OCI-LY7 (cell line): Measurements from ENCODE around the gene IMMT. TPM values are rescaled to one million over a fixed set of nuclear protein-coding genes. Genes with fewer than 3 reads are reported as not detected.

Experiments
- BruUV-seq: library from RNA; stranded (reverse); fragments of 400-500 nt; replicated peaks from 2 replicates; lab custom pipeline; 2021; lab: Mats Ljungman, UMichigan
- CTCF ChIA-PET: fragments of 300-600 bp; sonication (Branson Sonifier 250); formaldehyde crosslinking; loops from one replicate; lab custom pipeline; 2022; ENCODE audit warnings: antibody characterized with exemption; ENCODE audit not compliant: unreplicated experiment; lab: Charles Lee
- POLR2A ChIA-PET: fragments of 300-600 bp; sonication (Branson Sonifier 250); formaldehyde crosslinking; loops from one replicate; lab custom pipeline; 2022; ENCODE audit warnings: antibody characterized with exemption; lab: Charles Lee
- DNase-seq: peaks from one replicate; pipeline ENCODE4 v3.0.0-alpha.2; 2015; ENCODE audit warnings: low spot score
- H2AFZ ChIP-seq: fragments of 200-600 bp; sonication (generic), shearing (Covaris generic); 2 replicates; pipeline ENCODE4 v1.6.1; 2014; ENCODE audit warnings: mild to moderate bottlenecking, antibody characterized with exemption, low read length, moderate library complexity
- H3K27ac ChIP-seq: fragments of 200-600 bp; sonication (generic); 2 replicates; pipeline ENCODE4 v1.5.1; 2014; ENCODE audit warnings: mixed run types, low read depth, mild to moderate bottlenecking, moderate library complexity, low read length, inconsistent platforms; ENCODE audit not compliant: poor library complexity, severe bottlenecking
- H3K36me3 ChIP-seq: fragments of 200-600 bp; sonication (generic); 2 replicates; pipeline ENCODE4 v1.6.1; 2014; ENCODE audit warnings: mild to moderate bottlenecking, antibody characterized with exemption, low read length, moderate library complexity, mixed read lengths; ENCODE audit not compliant: insufficient read depth
- H3K4me1 ChIP-seq: fragments of 200-600 bp; sonication (generic); 2 replicates; pipeline ENCODE4 v1.5.1; 2014; ENCODE audit warnings: mild to moderate bottlenecking, low read length; ENCODE audit not compliant: insufficient read depth, poor library complexity, severe bottlenecking
- H3K4me2 ChIP-seq: fragments of 200-600 bp; sonication (generic); 2 replicates; pipeline ENCODE4 v1.6.1; 2014; ENCODE audit warnings: mild to moderate bottlenecking, low read length
- H3K4me3 ChIP-seq: fragments of 200-600 bp; sonication (generic); 2 replicates; pipeline ENCODE4 v1.5.1; 2014; ENCODE audit warnings: mild to moderate bottlenecking, low read depth, low read length; ENCODE audit not compliant: poor library complexity, severe bottlenecking
- H3K79me2 ChIP-seq: fragments of 200-600 bp; sonication (generic); 2 replicates; pipeline ENCODE4 v1.6.1; 2016; ENCODE audit warnings: low read depth, mild to moderate bottlenecking, low read length, moderate library complexity, mixed read lengths; ENCODE audit not compliant: insufficient read depth
- H3K9me2 ChIP-seq: fragments of 200-600 bp; sonication (generic); 2 replicates; pipeline ENCODE4 v1.6.1; 2016; ENCODE audit warnings: mild to moderate bottlenecking, low read length, mixed read lengths; ENCODE audit not compliant: insufficient read depth
- H3K9me3 ChIP-seq: fragments of 200-600 bp; sonication (generic); 2 replicates; pipeline ENCODE4 v1.6.1; 2014; ENCODE audit warnings: mild to moderate bottlenecking, mixed run types, low read length, mixed read lengths
- H4K20me1 ChIP-seq: fragments of 200-600 bp; sonication (generic); 2 replicates; pipeline ENCODE4 v1.6.1; 2014; ENCODE audit warnings: mild to moderate bottlenecking, antibody characterized with exemption, low read length, moderate library complexity, mixed read lengths; ENCODE audit not compliant: insufficient read depth
- EZH2phosphoT487 ChIP-seq: fragments of 200-600 bp; sonication (generic); IDR thresholded peaks from 2 replicates; pipeline ENCODE4 v1.6.1; 2018; ENCODE audit warnings: low read depth, borderline replicate concordance, mild to moderate bottlenecking, mixed run types, antibody characterized with exemption, low read length, moderate library complexity, mixed read lengths
- intact Hi-C: fragments of 100-400 bp; cut with micrococcal nuclease; formaldehyde crosslinking; loops from one replicate; pipeline ENCODE4 v1.10.0; 2022; ENCODE audit not compliant: unreplicated experiment
- total RNA-seq, 2 experiments: library from RNA; depleted of rRNA in 1 of 2; stranded (reverse); fragments of >200 nt in 1 of 2; shearing (Covaris generic) in 1 of 2; gene quantifications; 2 replicates each; pipeline ENCODE4 v1.2.3, GENCODE V29; 2014 to 2022
- TF ChIP-seq, protein P1 (sequence below): fragments of 200-600 bp; sonication (generic); conservative IDR thresholded peaks from 2 replicates; pipeline ENCODE4 v1.5.1; 2014; ENCODE audit warnings: mild to moderate bottlenecking, antibody characterized with exemption, low read length, moderate library complexity, mixed read lengths

Gene IMMT
- total RNA-seq, 2 experiments from 2014 or later: 77.3 to 128 TPM

DNA sequence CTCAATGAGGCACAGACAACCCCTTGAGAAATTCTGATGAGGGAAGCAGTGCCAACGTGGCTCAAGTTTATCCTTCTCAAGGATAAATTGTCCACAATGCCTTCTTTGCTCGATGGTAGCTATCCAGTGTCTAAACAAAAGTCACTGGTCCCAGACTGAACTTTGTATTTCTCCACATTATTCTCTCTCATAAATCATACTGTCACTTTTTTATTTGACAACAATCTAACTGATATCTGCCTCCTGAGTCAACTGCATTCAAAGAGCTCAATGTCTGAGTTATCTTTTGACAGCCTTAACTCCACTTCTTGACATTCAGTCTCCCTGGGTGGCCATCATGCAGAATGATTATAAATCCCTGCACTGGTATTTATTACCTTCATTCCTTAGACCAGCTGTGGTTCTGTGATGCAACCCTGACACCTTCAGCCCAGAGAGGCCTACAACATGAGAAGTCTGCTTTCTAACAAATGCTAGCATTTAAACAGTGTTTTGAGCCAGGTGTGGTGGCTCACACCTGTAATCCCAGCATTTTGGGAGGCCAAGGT is 38.2 kb downstream of the IMMT start:
- Histone ChIP-seq H3K4me2 (no peak overlapping the region), H4K20me1 (0 out of 2 replicates have a peak, but pooled peaks cover 3% of the 10 kb centered on the region), H3K4me3 (no peak overlapping the region), H3K4me1 (no peaks in the 10 kb centered on the region), H3K79me2 (no peaks in the 10 kb centered on the region), H3K9me2 (no peaks in the 10 kb centered on the region), H3K36me3 (peaks cover 91% of the 10 kb centered on the region), H3K9me3 (no peaks in the 10 kb centered on the region), H3K27ac (no peak overlapping the region), H2AFZ (no peak overlapping the region)
- no peak for TF ChIP-seq EZH2phosphoT487
- TF ChIP-seq, protein P1, sequence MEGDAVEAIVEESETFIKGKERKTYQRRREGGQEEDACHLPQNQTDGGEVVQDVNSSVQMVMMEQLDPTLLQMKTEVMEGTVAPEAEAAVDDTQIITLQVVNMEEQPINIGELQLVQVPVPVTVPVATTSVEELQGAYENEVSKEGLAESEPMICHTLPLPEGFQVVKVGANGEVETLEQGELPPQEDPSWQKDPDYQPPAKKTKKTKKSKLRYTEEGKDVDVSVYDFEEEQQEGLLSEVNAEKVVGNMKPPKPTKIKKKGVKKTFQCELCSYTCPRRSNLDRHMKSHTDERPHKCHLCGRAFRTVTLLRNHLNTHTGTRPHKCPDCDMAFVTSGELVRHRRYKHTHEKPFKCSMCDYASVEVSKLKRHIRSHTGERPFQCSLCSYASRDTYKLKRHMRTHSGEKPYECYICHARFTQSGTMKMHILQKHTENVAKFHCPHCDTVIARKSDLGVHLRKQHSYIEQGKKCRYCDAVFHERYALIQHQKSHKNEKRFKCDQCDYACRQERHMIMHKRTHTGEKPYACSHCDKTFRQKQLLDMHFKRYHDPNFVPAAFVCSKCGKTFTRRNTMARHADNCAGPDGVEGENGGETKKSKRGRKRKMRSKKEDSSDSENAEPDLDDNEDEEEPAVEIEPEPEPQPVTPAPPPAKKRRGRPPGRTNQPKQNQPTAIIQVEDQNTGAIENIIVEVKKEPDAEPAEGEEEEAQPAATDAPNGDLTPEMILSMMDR: no peak
- no peak for DNase-seq
- intact Hi-C loops: loop anchor here (5.0 kb wide), 1 partner anchor 35 kb away; no protein-coding TSS in a partner anchor
- no TSS peak for BruUV-seq
- CTCF ChIA-PET: no interaction called here
- POLR2A ChIA-PET: interaction anchor here (0.6 to 1.4 kb wide), 7 partner anchors 10 to 387 kb away, joined by 3 to 6 read pairs (median 3); partner anchors contain the start of gene IMMT

DNA sequence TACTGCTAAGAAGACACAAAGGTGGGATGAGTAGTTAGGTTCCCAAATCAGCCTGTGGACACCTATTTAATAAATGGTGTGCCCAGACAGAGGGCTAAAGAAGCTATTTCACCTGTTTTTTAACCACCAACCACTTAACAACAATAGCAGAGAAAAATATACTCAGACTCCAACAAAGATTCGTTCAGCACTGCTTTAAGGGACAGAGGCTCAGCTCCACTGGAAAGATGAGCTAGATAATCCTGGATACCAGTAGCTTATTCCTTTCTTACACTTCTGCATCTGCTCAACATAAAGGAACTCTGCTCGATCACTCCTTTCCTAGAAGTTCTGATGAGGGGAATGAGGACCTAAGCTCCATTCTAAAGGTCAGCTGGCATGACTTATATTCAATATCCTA is 44.8 kb downstream of the IMMT start:
- Histone ChIP-seq H3K9me3 (no peaks in the 10 kb centered on the region), H3K4me2 (no peak overlapping the region), H4K20me1 (0 out of 2 replicates have a peak, but pooled peaks cover 3% of the 10 kb centered on the region), H3K79me2 (no peaks in the 10 kb centered on the region), H3K27ac (no peak overlapping the region), H3K9me2 (no peaks in the 10 kb centered on the region), H3K4me1 (no peaks in the 10 kb centered on the region), H3K4me3 (no peak overlapping the region), H3K36me3 (peaks cover 91% of the 10 kb centered on the region), H2AFZ (no peak overlapping the region)
- BruUV-seq: no TSS peak
- ChIA-PET POLR2A (interaction anchor here (0.7 to 1.9 kb wide), 4 partner anchors 31 to 591 kb away, joined by 3 to 4 read pairs (median 3); no protein-coding TSS in a partner anchor), CTCF (no interaction called here)
- intact Hi-C loops: no loop called here
- TF ChIP-seq, protein P1: no peak
- TF ChIP-seq EZH2phosphoT487: no peak
- no peak for DNase-seq

DNA sequence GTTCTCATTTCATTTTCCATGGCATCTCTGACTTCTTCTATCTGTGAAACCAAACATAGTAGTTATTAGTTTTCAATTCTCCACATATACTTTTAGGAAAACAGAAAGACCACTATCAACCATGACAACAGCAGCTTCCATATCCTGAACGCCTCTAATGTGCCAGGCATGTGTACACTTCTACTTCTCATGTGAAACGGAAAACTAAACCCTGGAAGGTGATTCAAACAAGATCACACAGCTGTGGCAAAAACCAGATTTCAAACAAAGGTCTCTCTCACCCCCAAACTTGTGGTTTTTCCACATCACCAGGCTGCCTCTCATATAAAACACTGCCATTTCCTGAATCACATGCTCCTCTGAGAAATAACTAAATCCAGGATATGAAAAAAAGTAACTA is 47.5 kb downstream of the IMMT start:
- Histone ChIP-seq H2AFZ (no peak overlapping the region), H3K4me1 (no peaks in the 10 kb centered on the region), H3K9me3 (no peaks in the 10 kb centered on the region), H3K4me2 (no peak overlapping the region), H3K36me3 (peaks cover 98% of the 10 kb centered on the region), H3K4me3 (no peak overlapping the region), H4K20me1 (0 out of 2 replicates have a peak, but pooled peaks cover 6% of the 10 kb centered on the region), H3K9me2 (no peaks in the 10 kb centered on the region), H3K27ac (no peak overlapping the region), H3K79me2 (no peaks in the 10 kb centered on the region)
- ChIA-PET CTCF (no interaction called here), POLR2A (interaction anchor here (0.6 kb wide), 1 partner anchor 9 kb away, joined by 3 read pairs; no protein-coding TSS in a partner anchor)
- intact Hi-C loops: no loop called here
- BruUV-seq: no TSS peak
- DNase-seq: no peak
- TF ChIP-seq EZH2phosphoT487: no peak
- TF ChIP-seq, protein P1: no peak
